Glomerular endothelial cell (primary cell): ENCODE measurements around the gene PCDHA4. TPM values are rescaled to one million over a fixed set of nuclear protein-coding genes. Genes with fewer than 3 reads are reported as not detected.
"Not testable (repeated sequence)": the region's sequence is repeated elsewhere in the genome, so short reads cannot be mapped to it uniquely, and the experiment has no call there.

Source experiments
- DNase-seq: peaks from one replicate; pipeline ENCODE4 v3.0.0-alpha.2; 2011; ENCODE audit warnings: low read depth, low spot score; ENCODE audit errors: extremely low read depth
- total RNA-seq: library from RNA; depleted of rRNA; stranded (reverse); fragments of >200 nt; gene quantifications from 2 replicates; pipeline ENCODE4 v1.2.3, GENCODE V29; 2015

The PCDHA4 gene
- total RNA-seq, 1 donor from 2014 or later, result 0.29 TPM

DNA sequence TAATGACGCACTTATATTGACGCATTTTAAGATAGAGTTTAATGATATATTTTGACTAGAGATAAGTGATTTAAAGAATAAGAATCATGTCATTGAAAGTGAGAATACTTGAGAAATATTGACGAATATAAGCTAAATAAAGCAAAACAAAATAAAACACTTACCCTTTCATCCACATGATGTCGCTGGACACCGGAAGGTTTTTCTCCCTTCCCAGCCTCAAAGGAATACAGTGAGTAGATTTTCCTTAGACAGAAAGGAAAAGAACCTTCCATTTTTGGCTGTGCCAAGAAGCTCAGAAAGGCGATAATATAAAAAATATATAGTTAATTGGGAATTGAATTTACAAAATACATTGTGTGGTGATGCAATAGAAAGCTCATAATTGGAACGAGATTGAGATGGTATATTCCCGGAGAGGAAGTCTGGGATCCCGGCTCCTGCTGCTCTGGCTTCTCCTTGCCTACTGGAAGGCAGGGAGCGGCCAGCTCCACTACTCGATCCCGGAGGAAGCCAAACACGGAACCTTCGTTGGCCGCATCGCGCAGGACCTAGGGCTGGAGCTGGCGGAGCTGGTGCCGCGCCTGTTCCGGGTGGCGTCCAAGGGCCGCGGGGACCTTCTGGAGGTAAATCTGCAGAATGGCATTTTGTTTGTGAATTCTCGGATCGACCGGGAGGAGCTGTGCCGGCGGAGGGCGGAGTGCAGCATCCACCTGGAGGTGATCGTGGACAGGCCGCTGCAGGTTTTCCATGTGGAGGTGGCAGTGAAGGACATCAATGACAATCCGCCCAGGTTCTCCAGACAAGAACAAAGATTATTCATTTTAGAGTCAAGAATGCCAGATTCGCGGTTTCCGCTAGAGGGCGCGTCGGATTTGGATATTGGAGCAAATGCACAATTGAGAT is 14.8 kb downstream of the PCDHA4 start, which contains the start of gene PCDHA5:
TSS of gene PCDHA5 (plus strand) at position 239 of the 906 bp plus-strand sequence.
- no peak for DNase-seq

DNA sequence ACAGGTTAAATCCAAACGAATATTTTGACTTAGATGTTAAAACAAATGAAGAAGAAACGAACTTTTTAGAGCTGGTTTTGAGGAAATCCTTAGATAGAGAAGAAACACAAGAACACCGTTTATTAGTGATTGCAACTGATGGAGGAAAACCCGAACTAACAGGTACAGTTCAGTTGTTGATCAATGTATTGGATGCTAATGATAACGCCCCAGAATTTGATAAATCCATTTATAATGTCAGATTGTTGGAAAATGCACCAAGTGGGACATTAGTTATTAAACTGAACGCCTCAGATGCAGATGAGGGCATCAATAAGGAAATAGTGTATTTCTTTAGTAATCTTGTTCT is 15.4 kb downstream of the PCDHA4 start:
- DNase-seq, result no peak

- DNase-seq, result not testable (repeated sequence)
Measured at GRCh38 chr5:140822969-140823368, 16.1 kb downstream of the PCDHA4 start.

- DNase-seq, result no peak
Measured at GRCh38 chr5:140823475-140823874, 16.6 kb downstream of the PCDHA4 start.

- DNase-seq, result no peak
Measured at GRCh38 chr5:140827704-140828361, 21.0 kb downstream of the PCDHA4 start, which contains the start of gene PCDHA6. TSS of gene PCDHA6 (plus strand) at chr5:140827960. CDS start at chr5:140828092, 132 bp downstream.

GRCh38 chr5:140828362-140828737 is 21.5 kb downstream of the PCDHA4 start:
- no peak for DNase-seq

- not testable (repeated sequence) for DNase-seq
Measured at GRCh38 chr5:140829511-140830501, 22.9 kb downstream of the PCDHA4 start.

DNA sequence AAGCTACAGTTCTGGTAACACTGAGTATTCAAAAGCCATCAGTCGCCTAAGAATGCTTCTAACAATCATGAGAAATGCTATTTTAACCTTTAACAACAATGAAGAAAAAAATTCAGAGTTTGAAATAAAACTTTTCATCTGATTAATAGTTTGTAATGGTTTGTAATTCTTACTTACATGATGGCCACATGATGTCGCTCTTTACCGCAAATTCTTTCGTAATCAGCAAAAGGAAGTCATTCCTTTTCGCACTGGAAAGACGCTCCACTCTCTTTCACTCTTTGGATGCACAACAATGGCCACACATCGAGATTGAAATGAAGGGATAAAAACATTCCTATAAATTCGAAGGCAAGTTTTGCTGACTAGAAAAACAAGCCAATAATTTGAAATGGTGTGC is 27.1 kb downstream of the PCDHA4 start, which contains the start of gene PCDHA7:
TSS of gene PCDHA7 (plus strand) at position 277 of the 400 bp plus-strand sequence. CDS start at position 392, 115 bp downstream.
- no peak for DNase-seq

DNA sequence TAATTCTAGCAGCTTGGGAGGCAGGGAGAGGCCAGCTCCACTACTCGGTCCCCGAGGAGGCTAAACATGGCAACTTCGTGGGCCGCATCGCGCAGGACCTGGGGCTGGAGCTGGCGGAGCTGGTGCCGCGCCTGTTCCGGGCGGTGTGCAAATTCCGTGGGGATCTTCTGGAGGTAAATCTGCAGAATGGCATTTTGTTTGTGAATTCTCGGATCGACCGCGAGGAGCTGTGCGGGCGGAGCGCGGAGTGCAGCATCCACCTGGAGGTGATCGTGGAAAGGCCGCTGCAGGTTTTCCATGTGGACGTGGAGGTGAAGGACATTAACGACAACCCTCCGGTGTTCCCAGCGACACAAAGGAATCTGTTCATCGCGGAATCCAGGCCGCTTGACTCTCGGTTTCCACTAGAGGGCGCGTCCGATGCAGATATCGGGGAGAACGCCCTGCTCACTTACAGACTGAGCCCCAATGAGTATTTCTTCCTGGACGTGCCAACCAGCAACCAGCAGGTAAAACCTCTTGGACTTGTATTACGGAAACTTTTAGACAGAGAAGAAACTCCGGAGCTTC is 27.7 kb downstream of the PCDHA4 start:
- not testable (repeated sequence) for DNase-seq

DNA sequence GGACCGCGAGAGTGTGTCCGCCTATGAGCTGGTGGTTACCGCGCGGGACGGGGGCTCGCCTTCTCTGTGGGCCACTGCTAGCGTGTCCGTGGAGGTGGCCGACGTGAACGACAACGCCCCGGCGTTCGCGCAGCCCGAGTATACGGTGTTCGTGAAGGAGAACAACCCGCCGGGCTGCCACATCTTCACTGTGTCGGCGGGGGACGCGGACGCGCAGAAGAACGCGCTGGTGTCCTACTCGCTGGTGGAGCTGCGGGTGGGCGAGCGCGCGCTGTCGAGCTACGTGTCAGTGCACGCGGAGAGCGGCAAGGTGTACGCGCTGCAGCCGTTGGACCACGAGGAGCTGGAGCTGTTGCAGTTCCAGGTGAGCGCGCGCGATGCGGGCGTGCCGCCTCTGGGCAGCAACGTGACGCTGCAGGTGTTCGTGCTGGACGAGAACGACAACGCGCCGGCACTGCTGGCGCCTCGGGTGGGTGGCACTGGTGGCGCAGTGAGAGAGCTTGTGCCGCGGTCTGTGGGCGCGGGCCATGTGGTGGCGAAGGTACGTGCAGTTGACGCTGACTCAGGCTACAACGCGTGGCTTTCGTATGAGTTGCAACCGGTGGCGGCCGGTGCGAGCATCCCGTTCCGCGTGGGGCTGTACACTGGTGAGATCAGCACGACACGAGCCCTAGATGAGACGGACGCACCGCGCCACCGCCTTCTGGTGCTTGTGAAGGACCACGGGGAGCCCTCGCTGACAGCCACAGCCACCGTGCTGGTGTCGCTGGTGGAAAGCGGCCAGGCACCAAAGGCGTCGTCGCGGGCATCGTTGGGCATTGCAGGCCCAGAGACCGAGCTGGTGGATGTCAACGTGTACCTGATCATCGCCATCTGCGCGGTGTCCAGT is 29.0 kb downstream of the PCDHA4 start:
- no peak for DNase-seq

DNA sequence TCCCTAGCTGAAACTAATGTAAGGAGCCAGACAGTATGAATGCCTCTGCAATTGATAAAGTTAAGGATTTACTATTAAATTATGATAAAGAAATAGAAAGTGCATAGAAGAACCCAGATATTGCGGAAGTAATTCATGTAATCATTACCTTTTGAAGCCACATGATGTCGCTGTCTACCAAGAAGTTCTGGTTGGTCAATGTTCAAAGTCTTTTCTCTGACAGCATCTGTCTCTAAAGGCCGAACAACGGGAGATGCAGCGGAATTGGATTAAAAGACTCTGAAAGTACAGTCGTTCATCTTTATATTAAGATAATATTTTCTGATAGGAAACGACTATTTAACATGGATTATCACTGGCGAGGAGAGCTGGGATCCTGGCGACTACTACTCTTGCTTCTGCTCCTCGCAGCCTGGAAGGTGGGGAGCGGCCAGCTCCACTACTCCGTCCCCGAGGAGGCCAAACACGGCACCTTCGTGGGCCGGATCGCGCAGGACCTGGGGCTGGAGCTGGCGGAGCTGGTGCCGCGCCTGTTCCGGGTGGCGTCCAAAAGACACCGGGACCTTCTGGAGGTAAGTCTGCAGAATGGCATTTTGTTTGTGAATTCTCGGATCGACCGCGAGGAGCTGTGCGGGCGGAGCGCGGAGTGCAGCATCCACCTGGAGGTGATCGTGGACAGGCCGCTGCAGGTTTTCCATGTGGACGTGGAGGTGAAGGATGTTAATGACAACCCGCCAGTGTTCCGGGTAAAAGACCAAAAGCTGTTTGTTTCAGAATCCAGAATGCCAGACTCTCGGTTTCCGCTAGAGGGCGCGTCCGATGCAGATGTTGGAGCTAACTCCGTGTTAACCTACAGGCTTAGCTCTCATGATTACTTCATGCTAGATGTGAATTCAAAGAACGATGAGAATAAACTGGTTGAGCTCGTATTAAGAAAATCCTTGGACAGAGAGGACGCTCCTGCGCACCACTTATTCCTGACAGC is 34.4 kb downstream of the PCDHA4 start, which contains the start of gene PCDHA8:
TSS of gene PCDHA8 (plus strand) at position 210 of the 985 bp plus-strand sequence. CDS start at position 345, 135 bp downstream.
- no peak for DNase-seq

DNA sequence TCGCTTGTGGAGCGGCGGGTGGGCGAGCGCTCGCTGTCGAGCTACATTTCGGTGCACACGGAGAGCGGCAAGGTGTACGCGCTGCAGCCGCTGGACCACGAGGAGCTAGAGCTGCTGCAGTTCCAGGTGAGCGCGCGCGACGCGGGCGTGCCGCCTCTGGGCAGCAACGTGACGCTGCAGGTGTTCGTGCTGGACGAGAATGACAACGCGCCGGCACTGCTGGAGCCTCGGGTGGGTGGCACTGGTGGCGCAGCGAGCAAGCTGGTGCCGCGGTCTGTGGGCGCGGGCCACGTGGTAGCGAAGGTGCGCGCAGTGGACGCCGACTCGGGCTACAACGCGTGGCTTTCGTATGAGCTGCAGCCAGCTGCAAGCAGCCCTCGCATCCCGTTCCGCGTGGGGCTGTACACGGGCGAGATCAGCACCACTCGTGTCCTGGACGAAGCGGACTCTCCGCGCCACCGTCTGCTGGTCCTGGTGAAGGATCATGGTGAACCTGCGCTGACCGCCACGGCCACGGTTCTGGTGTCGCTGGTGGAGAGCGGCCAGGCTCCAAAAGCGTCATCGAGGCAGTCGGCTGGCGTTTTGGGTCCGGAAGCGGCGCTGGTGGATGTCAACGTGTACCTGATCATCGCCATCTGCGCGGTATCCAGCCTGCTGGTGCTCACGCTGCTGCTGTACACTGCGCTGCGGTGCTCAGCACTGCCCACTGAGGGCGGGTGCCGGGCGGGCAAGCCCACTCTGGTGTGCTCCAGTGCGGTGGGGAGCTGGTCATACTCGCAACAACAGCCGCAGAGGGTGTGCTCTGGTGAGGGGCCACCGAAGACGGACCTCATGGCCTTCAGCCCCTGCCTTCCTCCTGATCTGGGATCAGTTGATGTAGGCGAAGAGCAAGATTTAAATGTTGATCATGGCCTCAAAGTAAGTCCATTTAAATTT is 36.2 kb downstream of the PCDHA4 start:
- no peak for DNase-seq

DNA sequence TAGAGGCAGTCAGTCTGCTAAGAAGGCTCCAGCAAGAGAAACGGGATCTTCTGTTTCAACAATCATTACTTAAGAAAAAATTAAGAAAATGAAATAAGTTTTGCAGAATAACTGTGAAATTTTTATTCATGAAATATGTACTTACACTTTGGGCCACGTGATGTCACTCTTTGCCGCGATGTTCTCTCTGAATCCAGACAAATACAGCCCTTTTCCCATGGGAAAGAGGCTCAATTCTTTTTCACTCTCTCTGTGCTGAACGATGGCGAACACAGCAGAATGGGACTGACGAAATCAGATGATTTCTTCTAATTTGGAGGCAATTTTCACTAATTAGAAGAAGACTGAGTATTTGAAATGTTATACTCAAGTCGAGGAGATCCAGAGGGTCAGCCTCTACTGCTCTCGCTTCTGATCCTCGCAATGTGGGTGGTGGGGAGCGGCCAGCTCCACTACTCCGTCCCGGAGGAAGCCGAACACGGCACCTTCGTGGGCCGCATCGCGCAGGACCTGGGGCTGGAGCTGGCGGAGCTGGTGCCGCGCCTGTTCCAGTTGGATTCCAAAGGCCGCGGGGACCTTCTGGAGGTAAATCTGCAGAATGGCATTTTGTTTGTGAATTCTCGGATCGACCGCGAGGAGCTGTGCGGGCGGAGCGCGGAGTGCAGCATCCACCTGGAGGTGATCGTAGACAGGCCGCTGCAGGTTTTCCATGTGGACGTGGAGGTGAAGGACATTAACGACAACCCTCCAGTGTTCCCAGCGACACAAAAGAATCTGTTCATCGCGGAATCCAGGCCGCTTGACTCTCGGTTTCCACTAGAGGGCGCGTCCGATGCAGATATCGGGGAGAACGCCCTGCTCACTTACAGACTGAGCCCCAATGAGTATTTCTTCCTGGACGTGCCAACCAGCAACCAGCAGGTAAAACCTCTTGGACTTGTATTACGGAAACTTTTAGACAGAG is 41.6 kb downstream of the PCDHA4 start, which contains the start of gene PCDHA9:
TSS of gene PCDHA9 (plus strand) at position 244 of the 964 bp plus-strand sequence. CDS start at position 358, 114 bp downstream.
- DNase-seq, result not testable (repeated sequence)

DNA sequence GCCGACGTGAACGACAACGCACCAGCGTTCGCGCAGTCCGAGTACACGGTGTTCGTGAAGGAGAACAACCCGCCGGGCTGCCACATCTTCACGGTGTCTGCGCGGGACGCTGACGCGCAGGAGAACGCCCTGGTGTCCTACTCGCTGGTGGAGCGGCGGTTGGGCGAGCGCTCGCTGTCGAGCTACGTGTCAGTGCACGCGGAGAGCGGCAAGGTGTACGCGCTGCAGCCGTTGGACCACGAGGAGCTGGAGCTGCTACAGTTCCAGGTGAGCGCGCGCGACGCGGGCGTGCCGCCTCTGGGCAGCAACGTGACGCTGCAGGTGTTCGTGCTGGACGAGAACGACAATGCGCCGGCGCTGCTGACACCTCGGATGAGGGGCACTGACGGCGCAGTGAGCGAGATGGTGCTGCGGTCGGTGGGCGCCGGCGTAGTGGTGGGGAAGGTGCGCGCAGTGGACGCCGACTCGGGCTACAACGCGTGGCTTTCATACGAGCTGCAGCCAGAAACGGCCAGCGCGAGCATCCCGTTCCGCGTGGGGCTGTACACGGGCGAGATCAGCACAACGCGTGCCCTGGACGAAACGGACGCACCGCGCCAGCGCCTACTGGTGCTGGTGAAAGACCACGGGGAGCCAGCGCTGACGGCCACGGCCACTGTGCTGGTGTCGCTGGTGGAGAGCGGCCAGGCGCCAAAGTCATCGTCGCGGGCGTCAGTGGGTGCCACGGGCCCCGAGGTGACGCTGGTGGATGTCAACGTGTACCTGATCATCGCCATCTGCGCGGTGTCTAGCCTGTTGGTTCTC is 43.2 kb downstream of the PCDHA4 start:
- DNase-seq, result not testable (repeated sequence)
